GM19193 (cell line): ENCODE measurements around the gene MAP1LC3A.

Experiments
- POLR2A ChIP-seq: IDR thresholded peaks from 4 replicates; pipeline ENCODE4 v1.6.1; 2011; ENCODE audit not compliant: insufficient read depth, insufficient read length; ENCODE audit errors: extremely low read depth

MAP1LC3A gene

DNA sequence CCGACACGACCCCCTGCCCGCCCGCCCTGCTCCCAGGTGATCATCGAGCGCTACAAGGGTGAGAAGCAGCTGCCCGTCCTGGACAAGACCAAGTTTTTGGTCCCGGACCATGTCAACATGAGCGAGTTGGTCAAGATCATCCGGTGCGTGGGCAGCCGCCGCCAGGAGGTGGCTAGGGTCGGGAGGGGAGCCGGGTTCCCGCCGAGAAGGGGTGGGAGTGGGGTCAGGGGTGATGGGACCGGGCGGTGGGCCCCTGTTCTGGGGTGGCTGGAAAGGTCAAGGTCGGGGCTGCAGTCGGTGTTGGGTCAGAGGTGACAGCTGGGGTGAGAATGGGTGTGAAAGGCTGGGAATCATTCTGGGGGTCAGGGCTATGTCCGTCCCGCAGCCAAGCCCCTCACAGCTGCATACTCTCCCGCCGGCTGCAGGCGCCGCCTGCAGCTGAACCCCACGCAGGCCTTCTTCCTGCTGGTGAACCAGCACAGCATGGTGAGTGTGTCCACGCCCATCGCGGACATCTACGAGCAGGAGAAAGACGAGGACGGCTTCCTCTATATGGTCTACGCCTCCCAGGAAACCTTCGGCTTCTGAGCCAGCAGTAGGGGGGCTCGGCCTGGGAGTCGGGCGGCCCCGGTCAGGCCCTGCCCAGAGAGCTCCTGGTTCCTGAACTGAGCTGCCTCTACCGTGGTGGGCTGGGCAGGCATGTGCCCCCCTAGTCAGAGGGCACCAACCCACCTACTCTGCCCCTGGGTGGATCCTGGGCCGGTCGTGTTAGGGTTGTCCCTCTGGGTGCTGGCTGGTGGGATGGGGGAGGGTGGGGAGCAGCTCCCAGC is 1.0 kb downstream of the MAP1LC3A start:
- no peak for TF ChIP-seq POLR2A

DNA sequence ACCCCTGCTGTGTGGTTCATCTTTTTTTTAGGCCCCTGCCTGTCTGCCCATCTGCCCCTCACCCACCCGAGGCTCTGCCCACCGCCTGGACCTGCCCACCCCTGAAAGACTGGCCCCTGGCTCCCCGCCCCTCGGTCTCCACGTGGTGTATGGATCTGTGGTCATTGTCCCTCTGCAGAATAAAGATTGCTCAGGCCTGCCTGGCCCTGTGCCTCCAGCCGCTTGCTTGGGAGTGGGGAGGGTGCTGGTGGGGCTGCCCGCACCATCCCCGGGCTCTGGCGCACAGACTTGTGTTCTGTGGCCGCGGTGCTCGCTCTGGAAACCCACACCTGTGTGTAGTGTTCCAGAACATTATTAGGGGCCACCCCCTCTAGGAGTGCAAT is 1.6 kb downstream of the MAP1LC3A start:
- no peak for TF ChIP-seq POLR2A

DNA sequence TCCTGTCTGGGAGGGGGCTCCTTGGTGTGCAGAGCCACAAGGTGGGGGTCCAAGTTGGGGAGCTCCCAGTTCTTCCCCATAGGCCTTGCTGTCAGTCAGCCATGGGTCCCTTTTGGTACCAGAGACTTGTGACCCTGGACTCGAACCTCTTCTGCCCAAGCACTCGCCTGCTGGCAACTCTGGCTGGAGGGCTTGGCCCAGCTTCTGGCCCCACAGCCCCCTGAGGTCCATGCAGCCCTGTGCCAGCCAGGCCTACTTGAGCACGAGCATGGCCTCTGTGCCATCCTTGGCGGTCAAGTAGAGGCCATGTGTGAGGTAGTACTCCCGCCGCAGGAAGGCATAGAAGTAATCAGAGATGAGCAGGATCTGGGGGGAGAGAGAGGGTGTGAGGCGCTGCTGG is 2.1 kb downstream of the MAP1LC3A start:
- no peak for TF ChIP-seq POLR2A

DNA sequence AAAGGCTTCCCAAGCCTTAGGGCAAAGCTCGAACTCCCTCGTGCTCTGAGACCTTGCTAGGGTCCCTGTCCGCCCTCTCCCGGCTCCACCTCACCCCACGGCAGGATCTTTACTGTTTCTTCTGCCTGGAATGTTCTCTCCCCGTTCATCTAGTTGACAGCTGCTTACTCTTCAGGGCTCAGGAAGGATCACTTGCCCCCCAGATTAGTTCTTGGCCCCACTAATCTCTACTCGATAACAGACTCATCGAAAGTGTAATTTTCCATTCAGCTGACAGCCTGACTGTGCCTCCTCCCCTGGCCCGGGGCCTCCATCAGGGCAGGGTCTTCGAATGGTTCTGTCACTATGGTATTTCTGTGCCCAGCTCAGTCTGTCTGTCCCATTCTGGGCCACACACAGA is 3.1 kb downstream of the MAP1LC3A start:
- TF ChIP-seq POLR2A: no peak

DNA sequence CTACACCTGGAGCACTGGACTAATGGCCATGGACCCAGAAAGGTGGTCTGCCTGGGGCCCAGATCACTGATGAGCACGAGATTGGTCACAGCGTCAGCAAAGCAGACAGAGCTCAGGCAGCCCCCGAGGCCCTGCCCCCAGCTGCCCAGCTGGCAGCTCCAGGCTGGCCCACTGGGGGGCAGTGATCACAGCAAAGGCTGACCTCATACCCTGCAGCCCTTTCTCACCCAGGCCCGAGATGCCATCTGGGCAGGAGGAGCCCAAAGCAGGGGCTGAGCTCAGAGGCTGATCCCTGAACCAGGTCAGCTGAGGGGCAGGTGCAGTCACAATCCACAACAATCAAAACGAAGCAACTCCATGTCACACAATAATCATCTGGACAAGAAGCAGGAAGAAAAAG is 4.1 kb downstream of the MAP1LC3A start:
- no peak for TF ChIP-seq POLR2A

DNA sequence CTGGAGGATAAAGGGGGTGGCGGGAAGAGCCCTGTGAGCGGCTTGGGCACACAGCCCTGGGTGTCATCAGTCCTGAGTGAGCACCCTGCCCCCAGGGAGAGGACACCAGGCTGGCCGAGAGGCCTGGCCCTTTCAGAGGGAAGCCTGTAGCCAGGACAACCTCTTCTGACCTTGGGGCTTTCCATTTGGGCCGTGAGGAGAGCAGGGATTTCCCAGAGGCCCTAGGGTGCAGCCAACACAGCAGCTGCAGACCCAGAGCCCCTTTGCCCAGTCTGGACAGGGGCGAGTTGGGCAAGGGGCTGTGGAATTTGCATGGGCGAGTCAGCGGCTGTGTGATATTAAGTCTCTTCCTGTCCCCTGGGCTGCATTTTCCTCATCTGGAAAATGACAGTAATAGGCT is 6.3 kb downstream of the MAP1LC3A start:
- TF ChIP-seq POLR2A: no peak

DNA sequence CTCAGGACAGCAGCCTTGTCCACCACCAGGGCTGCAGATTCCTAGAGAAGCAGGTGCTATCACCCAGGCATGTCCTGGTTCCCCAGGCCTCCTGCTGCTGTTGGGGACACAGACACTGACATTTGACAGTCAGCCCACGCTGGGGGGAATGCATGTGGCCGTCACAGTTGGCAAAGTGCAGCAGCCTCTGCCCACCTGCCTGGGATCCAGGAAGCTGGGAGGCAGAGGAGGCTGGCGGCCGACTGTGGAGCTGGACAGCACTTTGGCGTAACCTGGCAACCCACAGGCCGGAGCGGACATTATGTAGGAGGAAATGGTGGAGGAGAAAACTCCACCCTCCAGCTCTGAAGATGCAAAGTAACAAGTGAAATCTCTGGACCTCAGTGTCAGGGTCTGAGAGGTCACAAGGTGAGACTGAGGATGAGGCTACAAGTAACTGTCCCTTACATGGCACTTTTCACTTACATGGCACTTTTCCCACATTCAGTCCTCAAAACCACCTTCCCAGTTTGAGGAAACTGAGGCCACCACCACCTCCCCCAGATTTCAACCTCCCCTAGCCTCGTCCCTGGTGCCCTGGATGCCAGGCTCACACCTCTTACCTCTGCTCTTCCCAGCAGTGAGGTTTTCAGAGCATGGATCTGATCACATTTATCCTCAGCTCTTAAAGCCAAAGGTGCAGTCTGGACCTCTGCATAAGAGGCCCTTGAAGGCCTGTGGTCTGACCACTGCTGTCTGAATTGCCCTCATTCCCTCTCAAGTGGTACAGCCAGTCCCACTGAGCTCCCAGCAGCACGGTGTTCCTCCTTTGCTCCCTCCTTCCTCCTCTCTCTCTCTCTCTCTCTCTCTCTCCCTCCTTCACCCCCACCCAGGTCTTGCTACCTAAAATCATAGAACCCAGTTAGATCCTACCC is 8.7 kb downstream of the MAP1LC3A start:
- TF ChIP-seq POLR2A: no peak

DNA sequence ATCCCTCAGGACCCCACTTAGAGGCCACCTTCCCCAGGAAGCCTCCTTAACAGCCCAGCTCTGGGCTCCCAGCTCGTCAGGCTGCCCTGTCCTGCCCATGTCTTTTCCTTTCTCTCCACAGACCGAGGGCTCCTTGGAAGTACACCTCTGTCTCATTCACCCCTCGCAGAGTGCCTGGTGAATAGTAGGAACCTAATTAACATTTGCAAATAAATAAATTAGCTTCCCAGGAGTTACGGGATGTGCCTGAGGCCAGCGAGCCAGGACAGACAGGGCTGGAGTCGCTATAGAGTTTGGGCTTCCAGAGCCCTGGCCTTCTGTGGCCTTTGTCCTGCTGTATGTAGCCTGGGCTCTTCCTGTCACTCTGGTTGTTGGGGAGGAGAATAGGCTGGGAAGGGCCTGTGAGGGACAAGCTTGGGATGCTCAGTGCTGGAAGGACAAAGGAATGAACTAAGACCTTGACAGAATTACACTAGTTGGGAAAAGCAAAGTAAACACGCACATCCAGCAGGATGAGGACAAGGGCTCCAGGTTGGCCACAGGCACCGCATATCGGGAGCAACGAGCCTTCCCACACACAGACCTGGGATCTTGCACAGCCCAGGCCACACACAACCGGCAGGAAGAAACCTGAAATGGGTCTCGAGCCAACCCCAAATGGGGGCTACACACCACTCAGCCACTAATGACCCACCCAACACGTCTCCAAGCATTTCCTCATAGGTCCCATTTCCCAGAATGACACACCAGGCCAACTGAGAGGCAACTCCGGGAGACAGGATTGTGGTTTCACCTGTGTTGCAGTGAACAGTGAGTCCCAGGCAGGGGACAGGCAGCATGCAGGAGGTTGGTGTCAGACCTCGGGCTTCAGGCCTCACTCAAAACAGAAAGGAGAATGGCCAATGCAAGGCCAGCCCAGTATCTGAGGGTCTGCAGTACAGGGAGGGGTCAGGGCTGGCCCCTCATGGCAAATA is 9.7 kb downstream of the MAP1LC3A start:
- TF ChIP-seq POLR2A: no peak

DNA sequence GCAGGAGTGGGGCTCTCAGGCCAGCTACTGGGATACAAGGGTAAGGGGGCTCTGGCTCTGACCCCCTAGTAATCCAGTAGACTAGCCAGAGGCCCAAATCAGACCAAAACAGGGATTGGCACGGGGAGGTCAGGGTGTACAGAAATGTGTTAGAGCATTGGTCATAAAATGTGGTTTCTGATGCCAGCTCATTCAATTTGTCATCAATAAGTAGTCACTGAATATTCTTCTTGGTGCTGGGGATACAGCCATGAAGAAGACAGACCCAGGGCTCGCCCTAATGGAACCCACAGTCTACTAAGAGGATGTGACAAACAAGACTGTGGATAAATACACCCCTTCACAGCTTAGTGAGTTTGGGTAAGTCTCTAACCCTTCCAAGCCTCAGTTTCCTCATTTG is 11.1 kb downstream of the MAP1LC3A start:
- no peak for TF ChIP-seq POLR2A

DNA sequence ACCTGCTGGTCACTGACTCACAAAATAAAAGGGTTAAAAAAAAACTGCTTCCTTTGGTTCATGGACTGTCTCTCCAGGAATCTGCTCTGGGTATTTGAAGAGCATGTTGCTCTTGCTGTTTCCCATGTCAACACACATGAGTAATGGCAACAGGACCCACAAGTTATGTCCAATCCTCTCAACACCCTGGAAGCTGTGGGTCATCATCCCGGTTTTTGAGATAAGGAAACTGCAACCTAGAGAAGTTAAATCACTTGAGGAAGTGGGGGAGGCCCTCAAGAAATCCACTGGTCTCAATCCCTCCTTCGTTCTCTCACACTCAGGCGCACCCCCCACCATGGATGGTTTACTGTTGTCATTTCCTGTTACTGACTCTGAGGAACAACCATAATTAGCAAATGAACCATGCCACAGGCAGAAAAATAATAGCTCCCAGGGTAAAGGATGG is 12.4 kb downstream of the MAP1LC3A start:
- no peak for TF ChIP-seq POLR2A

DNA sequence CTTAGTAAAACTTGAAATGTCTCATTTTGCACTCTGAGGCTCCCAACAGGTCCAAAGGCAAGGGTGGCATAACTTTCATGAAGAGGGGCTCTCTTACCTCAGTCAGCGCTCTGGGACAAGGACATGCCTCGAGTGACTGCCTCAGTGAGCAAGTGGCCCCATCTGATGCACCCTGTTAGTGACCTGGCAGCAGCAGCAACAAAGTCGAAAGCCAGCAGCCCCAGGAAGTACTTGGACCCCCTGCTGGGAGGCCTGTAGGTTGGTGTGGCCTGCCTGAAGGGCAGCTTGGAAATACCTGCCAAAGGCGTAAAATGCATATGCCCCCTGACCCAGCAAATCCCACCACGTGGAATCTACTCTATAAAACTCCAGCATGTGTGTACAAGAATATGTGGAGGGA is 13.2 kb downstream of the MAP1LC3A start:
- TF ChIP-seq POLR2A: no peak

DNA sequence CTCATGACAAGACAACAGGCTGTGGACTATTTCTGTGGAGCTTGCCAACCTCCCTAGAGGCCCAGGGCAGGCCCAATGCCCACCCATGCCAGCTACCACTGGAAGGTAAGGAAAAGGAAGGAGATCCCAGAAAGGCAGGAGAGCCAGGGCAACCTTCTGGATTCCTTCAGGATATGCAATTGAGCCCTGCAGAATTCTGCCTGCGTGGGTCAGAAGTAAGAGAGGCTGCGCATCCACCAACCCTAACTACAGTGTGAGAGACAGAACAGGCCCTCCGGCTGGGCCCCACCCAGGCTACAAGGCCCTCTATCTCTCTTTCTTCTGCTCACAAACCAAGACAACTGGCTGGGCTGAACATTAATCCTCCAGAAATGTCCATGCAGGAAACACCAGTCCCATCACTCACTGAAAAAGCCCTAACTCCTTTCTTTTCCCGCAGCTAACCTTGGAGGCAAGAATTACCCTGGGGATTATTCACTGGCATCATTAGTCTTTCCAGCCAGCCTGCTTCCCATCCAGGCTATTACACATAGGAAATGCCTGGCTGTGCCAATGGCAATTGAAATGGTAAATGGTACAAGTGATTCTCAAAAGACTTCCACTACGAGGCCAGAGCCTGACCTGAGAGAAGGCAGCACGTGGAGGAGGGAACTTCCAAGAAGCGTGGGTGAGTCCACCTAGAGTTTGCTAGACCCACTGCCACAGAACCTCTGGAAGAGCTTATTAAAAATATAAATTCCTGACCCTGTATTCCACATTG is 15.2 kb downstream of the MAP1LC3A start:
- no peak for TF ChIP-seq POLR2A

DNA sequence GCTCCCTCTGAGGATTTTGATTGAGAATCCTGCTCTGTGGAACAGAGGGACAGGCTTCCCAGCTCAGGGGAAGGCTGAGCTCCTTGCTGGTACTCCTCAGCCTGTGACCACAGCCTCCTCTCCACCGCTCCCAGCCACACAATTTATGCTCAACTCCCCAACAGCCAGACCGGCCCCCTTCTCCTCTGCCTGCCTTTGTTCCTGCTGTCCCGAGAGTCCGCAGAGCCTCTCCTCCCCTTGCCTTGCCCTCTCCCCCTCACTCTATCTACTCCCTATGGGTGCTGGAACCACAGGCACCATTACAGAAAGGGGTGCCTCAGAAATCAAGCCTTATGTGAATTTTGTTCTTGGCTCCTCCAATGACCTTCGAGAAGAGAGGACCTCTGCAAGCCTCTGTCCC is 15.9 kb downstream of the MAP1LC3A start:
- no peak for TF ChIP-seq POLR2A

DNA sequence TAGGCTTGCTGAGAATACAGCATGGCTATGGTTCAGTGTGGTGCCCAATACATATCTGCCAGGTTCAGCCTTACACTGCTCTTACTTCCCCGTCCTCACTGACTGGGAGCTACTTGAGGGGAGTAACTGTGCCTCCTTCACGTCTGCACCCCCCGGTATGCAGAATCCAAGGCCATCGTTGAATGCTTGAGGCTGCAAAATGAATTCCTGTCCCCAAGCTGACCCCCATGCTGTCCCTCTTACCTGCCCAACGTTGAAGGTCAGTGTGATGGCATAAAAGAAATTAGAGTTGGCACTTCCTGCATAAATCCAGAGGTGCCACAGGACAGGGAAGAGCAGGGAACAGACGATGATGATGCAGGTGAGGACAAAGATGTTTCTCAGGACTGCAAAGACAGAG is 16.3 kb downstream of the MAP1LC3A start:
- no peak for TF ChIP-seq POLR2A
